HCT116 (cell line): Measurements from ENCODE around the gene LRRC7. TPM values are rescaled to one million over a fixed set of nuclear protein-coding genes. Genes with fewer than 3 reads are reported as not detected.

Source experiments
- ATAC-seq: fragments of 200-7000 bp; cut with Tn5 transposase; 2 replicates; pipeline ENCODE4 v1.9.1; 2020; ENCODE audit warnings: mild to moderate bottlenecking, moderate library complexity
- BruUV-seq: library from RNA; stranded (reverse); fragments of 400-500 nt; replicated peaks from 2 replicates; lab custom pipeline; 2021; lab: Mats Ljungman, UMichigan
- CTCF ChIA-PET: fragments of 300-600 bp; sonication (Branson Sonifier 250); formaldehyde crosslinking; loops from one replicate; lab custom pipeline; 2021; ENCODE audit warnings: antibody characterized with exemption; lab: Charles Lee
- POLR2A ChIA-PET: fragments of 300-600, 350-600 bp; sonication (Branson Sonifier 250); formaldehyde crosslinking; loops from one replicate; lab custom pipeline; 2021; ENCODE audit warnings: antibody characterized with exemption; lab: Charles Lee
- RAD21 ChIA-PET, 2 experiments: fragments of 300-600 bp; sonication (Branson Sonifier 250); formaldehyde crosslinking; loops; one replicate each; lab custom pipeline; 2023; ENCODE audit warnings: low total read pairs in 2 of 2; ENCODE audit not compliant: uncharacterized antibody in 2 of 2, unreplicated experiment in 2 of 2, low non-redundant PET in 1 of 2; lab: Charles Lee
- DNase-seq: peaks from one replicate; pipeline ENCODE4 v3.0.0-alpha.2; 2010; ENCODE audit warnings: low read depth, low spot score
- H2AFZ ChIP-seq: fragments of 200-600 bp; shearing (Covaris generic), sonication (generic); 2 replicates; pipeline ENCODE4 v1.6.1; 2017; ENCODE audit warnings: low read depth, mixed run types, mixed read lengths, antibody characterized with exemption, low read length; ENCODE audit not compliant: poor library complexity, severe bottlenecking
- H3K27ac ChIP-seq: 2 replicates; pipeline ENCODE4 v1.5.1; 2012; ENCODE audit warnings: low read depth, low read length
- H3K27me3 ChIP-seq: fragments of 200-600 bp; sonication (generic); 2 replicates; pipeline ENCODE4 v1.6.1; 2016; ENCODE audit warnings: mixed run types, low read length, mixed read lengths; ENCODE audit not compliant: insufficient read depth
- H3K36me3 ChIP-seq, 2 experiments: fragments of 200-500 bp in 1 of 2; fragments of 200-600 bp in 1 of 2; sonication (Bioruptor generic) in 1 of 2; sonication (generic) in 1 of 2; 2 replicates each; pipeline versions ENCODE4 v1.5.1 to v1.6.1; 2014 to 2016; ENCODE audit warnings: low read length in 2 of 2, inconsistent platforms in 1 of 2, mixed read lengths in 1 of 2, mixed run types in 1 of 2; ENCODE audit not compliant: insufficient read depth in 2 of 2, control insufficient read depth in 1 of 2
- H3K4me1 ChIP-seq, 2 experiments: fragments of 200-600 bp in 1 of 2; sonication (generic) in 1 of 2; 2 replicates each; pipeline versions ENCODE4 v1.5.1 to v1.6.1; 2012 to 2017; ENCODE audit warnings: low read length in 2 of 2, inconsistent platforms in 1 of 2, mild to moderate bottlenecking in 1 of 2, mixed read lengths in 1 of 2, mixed run types in 1 of 2, moderate library complexity in 1 of 2; ENCODE audit not compliant: insufficient read depth in 2 of 2, control insufficient read depth in 1 of 2
- H3K4me2 ChIP-seq: fragments of 200-600 bp; sonication (generic); 2 replicates; pipeline ENCODE4 v1.6.1; 2017; ENCODE audit warnings: mixed run types, low read length, mixed read lengths
- H3K4me3 ChIP-seq, 2 experiments: fragments of 200-600 bp in 1 of 2; sonication (generic) in 1 of 2; replicated peaks in 1 of 2; 2 replicates each; pipeline ENCODE4 v1.5.1; 2011 to 2016; ENCODE audit warnings: low read length in 2 of 2, control low read depth in 1 of 2, low read depth in 1 of 2, mild to moderate bottlenecking in 1 of 2, mixed read lengths in 1 of 2, mixed run types in 1 of 2
- H3K79me2 ChIP-seq: fragments of 200-600 bp; sonication (generic); 2 replicates; pipeline ENCODE4 v1.6.1; 2017; ENCODE audit warnings: mild to moderate bottlenecking, mixed run types, low read length, moderate library complexity, mixed read lengths; ENCODE audit not compliant: insufficient read depth
- H3K9ac ChIP-seq: fragments of 200-600 bp; sonication (generic); 2 replicates; pipeline ENCODE4 v1.6.1; 2016; ENCODE audit warnings: low read length, mixed read lengths
- H3K9me2 ChIP-seq: fragments of 200-600 bp; sonication (generic), shearing (Covaris generic); 2 replicates; pipeline ENCODE4 v1.6.1; 2017; ENCODE audit warnings: mixed run types, mild to moderate bottlenecking, moderate library complexity; ENCODE audit not compliant: insufficient read depth
- H3K9me3 ChIP-seq, 2 experiments: fragments of 200-500 bp in 1 of 2; fragments of 200-600 bp in 1 of 2; sonication (Bioruptor generic) in 1 of 2; sonication (generic) in 1 of 2; 2 replicates each; pipeline ENCODE4 v1.6.1; 2014 to 2017; ENCODE audit warnings: low read length in 2 of 2, mixed read lengths in 2 of 2, inconsistent platforms in 1 of 2, low read depth in 1 of 2, mild to moderate bottlenecking in 1 of 2, mixed run types in 1 of 2, moderate library complexity in 1 of 2; ENCODE audit not compliant: control insufficient read depth in 1 of 2, insufficient read depth in 1 of 2
- H4K20me1 ChIP-seq: fragments of 200-600 bp; sonication (generic), shearing (Covaris generic); 2 replicates; pipeline ENCODE4 v1.6.1; 2017; ENCODE audit warnings: mixed run types, mild to moderate bottlenecking, moderate library complexity; ENCODE audit not compliant: insufficient read depth
- CBX3 ChIP-seq: IDR thresholded peaks from 2 replicates; pipeline ENCODE4 v1.6.1; 2012; ENCODE audit warnings: low read depth
- ELF1 ChIP-seq: IDR thresholded peaks from 2 replicates; pipeline ENCODE4 v1.6.1; 2012; ENCODE audit warnings: low read depth, borderline replicate concordance
- JUND ChIP-seq: IDR thresholded peaks from 2 replicates; pipeline ENCODE4 v1.6.1; 2012
- POLR2AphosphoS5 ChIP-seq: IDR thresholded peaks from 2 replicates; pipeline ENCODE4 v1.6.1; 2011; ENCODE audit warnings: mild to moderate bottlenecking, low read depth, low read length, moderate library complexity
- RAD21 ChIP-seq: IDR thresholded peaks from 2 replicates; pipeline ENCODE4 v1.6.1; 2012; ENCODE audit warnings: low read depth, mild to moderate bottlenecking
- REST ChIP-seq: IDR thresholded peaks from 2 replicates; pipeline ENCODE4 v1.6.1; 2012; ENCODE audit warnings: low read depth
- SIN3A ChIP-seq: IDR thresholded peaks from 2 replicates; pipeline ENCODE4 v1.6.1; 2012; ENCODE audit warnings: low read depth
- SP1 ChIP-seq: IDR thresholded peaks from 2 replicates; pipeline ENCODE4 v1.6.1; 2012; ENCODE audit warnings: low read depth
- SRF ChIP-seq: IDR thresholded peaks from 2 replicates; pipeline ENCODE4 v1.6.1; 2012; ENCODE audit warnings: low read depth
- YY1 ChIP-seq: IDR thresholded peaks from 2 replicates; pipeline ENCODE4 v1.6.1; 2011; ENCODE audit warnings: low read length, low read depth, moderate library complexity, mild to moderate bottlenecking; ENCODE audit not compliant: insufficient replicate concordance; ENCODE audit errors: extremely low read depth
- ZBTB33 ChIP-seq: IDR thresholded peaks from 2 replicates; pipeline ENCODE4 v1.6.1; 2011; ENCODE audit warnings: mild to moderate bottlenecking, low read length, moderate library complexity; ENCODE audit not compliant: insufficient replicate concordance; ENCODE audit errors: extremely low read depth
- ZNF274 ChIP-seq: fragments of 200-500 bp; sonication (Bioruptor generic); IDR thresholded peaks from 2 replicates; pipeline ENCODE4 v1.6.1; 2014; ENCODE audit warnings: mild to moderate bottlenecking, low read depth, low read length, inconsistent platforms
- intact Hi-C: fragments of 100-400 bp; cut with micrococcal nuclease; formaldehyde crosslinking; loops from 2 replicates; pipeline ENCODE4 v1.10.0; 2022
- total RNA-seq: library from RNA; stranded (reverse); gene quantifications from one replicate; pipeline ENCODE4 v1.2.1, GENCODE V29; 2021; ENCODE audit not compliant: unreplicated experiment

Gene LRRC7
- total RNA-seq, 1 experiment from 2014 or later, result not detected

GRCh38 chr1:69836971-69837636 lies 269.4 kb downstream of the LRRC7 start (continued):
- TF ChIP-seq REST (no peak), SIN3A (no peak), ZBTB33 (no peak), RAD21 (no peak), SP1 (no peak)

DNA sequence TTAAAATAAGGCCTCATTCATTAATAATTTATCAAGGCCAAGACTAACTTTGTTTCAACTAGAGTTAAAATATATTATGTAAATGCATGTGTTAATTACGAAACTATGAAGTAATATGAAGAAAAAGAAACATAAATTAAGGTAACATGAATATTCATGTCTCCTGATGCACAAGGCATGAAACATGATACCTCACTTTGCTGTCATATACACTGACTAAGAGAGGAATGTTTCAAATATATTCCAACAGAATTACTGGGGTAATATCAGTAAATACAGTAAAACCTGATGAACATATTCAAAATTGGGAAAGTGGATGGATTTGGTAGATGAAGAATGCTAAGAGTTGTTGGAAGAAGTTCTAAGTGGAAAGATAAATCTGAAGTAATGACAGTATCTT lies 274.6 kb downstream of the LRRC7 start:
- ATAC-seq (no peak), DNase-seq (no peak)
- no peaks in the 10 kb centered on the region; the same call in 1 of the 2 replicates for H4K20me1 ChIP-seq
- H3K4me2 ChIP-seq, result no peak overlapping the region
- H2AFZ ChIP-seq, result no peak overlapping the region
- H3K27me3 ChIP-seq, result peaks cover 15% of the 10 kb centered on the region; the same call in 1 of the 2 replicates
- no peaks in the 10 kb centered on the region for H3K79me2 ChIP-seq
- H3K36me3 ChIP-seq, result no peaks in the 10 kb centered on the region
- ChIA-PET CTCF (no interaction called here), POLR2A (no interaction called here), RAD21 (no interaction called here)
- no TSS peak for BruUV-seq
- intact Hi-C loops, result no loop called here
- no peaks in the 10 kb centered on the region for H3K9me2 ChIP-seq
- H3K9me3 ChIP-seq, result no peaks in the 10 kb centered on the region
- H3K4me3 ChIP-seq, result no peak overlapping the region
- H3K27ac ChIP-seq, result no peak overlapping the region
- no peak overlapping the region for H3K9ac ChIP-seq
- H3K4me1 ChIP-seq, result no peaks in the 10 kb centered on the region
- TF ChIP-seq CBX3 (no peak), POLR2AphosphoS5 (no peak), YY1 (no peak), JUND (no peak), SRF (no peak), ZBTB33 (no peak), ZNF274 (no peak), RAD21 (no peak), SIN3A (no peak), ELF1 (no peak)
